IMR-90 (cell line): ENCODE results near the gene TBC1D22A. TPM values are rescaled to one million over a fixed set of nuclear protein-coding genes. Genes with fewer than 3 reads are reported as not detected.

Experiments
- ATAC-seq: fragments of 200-7000 bp; cut with Tn5 transposase; 2 replicates; pipeline ENCODE4 v1.9.1; 2020; ENCODE audit warnings: low read depth, mild to moderate bottlenecking, moderate library complexity
- BruUV-seq: library from RNA; stranded (reverse); fragments of 400-500 nt; replicated peaks from 2 replicates; lab custom pipeline; 2021; lab: Mats Ljungman, UMichigan
- CTCF ChIA-PET: fragments of 300-600 bp; formaldehyde crosslinking; extraction: SDS; loops from one replicate; lab custom pipeline; 2021; ENCODE audit warnings: antibody characterized with exemption; lab: Yijun Ruan, JAX
- POLR2A ChIA-PET: fragments of 300-600 bp; sonication (Branson Sonifier 250); formaldehyde crosslinking; loops from one replicate; lab custom pipeline; 2022; ENCODE audit warnings: antibody characterized with exemption; ENCODE audit not compliant: unreplicated experiment; lab: Charles Lee
- DNase-seq: peaks from one replicate; pipeline ENCODE4 v3.0.0; 2013
- H2AFZ ChIP-seq: replicated peaks from 2 replicates; pipeline ENCODE3; 2013; ENCODE audit warnings: low read length, mild to moderate bottlenecking; ENCODE audit not compliant: poor library complexity
- H2AK5ac ChIP-seq: 2 replicates; pipeline ENCODE4 v1.6.1; 2013; ENCODE audit warnings: low read depth, low read length, inconsistent platforms
- H2AK9ac ChIP-seq: replicated peaks from 2 replicates; pipeline ENCODE3; 2013; ENCODE audit warnings: mild to moderate bottlenecking, low read depth, low read length, moderate library complexity; ENCODE audit not compliant: poor library complexity
- H2BK120ac ChIP-seq: 2 replicates; pipeline ENCODE4 v1.6.1; 2013; ENCODE audit warnings: low read depth, low read length, inconsistent platforms
- H2BK15ac ChIP-seq: 3 replicates; pipeline ENCODE4 v1.6.1; 2013; ENCODE audit warnings: low read depth, low read length, inconsistent platforms
- H2BK20ac ChIP-seq: 2 replicates; pipeline ENCODE4 v1.6.1; 2013; ENCODE audit warnings: low read depth, mild to moderate bottlenecking, inconsistent platforms, low read length, moderate library complexity
- H2BK5ac ChIP-seq: 2 replicates; pipeline ENCODE4 v1.6.1; 2013; ENCODE audit warnings: mild to moderate bottlenecking, low read depth, low read length, inconsistent platforms; ENCODE audit not compliant: poor library complexity, severe bottlenecking
- H3K14ac ChIP-seq: replicated peaks from 2 replicates; pipeline ENCODE4 v1.6.1; 2013; ENCODE audit warnings: low read depth, low read length, inconsistent platforms
- H3K18ac ChIP-seq: 2 replicates; pipeline ENCODE4 v1.6.1; 2013; ENCODE audit warnings: low read depth, low read length, control low read depth
- H3K23ac ChIP-seq: 2 replicates; pipeline ENCODE4 v1.6.1; 2013; ENCODE audit warnings: low read depth, low read length, inconsistent platforms
- H3K27ac ChIP-seq: 2 replicates; pipeline ENCODE4 v1.5.1; 2013; ENCODE audit warnings: mild to moderate bottlenecking, control low read depth, low read length; ENCODE audit not compliant: insufficient read depth
- H3K27me3 ChIP-seq: 2 replicates; pipeline ENCODE4 v1.6.1; 2013; ENCODE audit warnings: low read length; ENCODE audit not compliant: control insufficient read depth, insufficient read depth
- H3K36me3 ChIP-seq: 2 replicates; pipeline ENCODE4 v1.6.1; 2013; ENCODE audit warnings: low read length, mixed read lengths; ENCODE audit not compliant: control insufficient read depth, insufficient read depth
- H3K4ac ChIP-seq: 2 replicates; pipeline ENCODE4 v1.6.1; 2013; ENCODE audit warnings: low read depth, low read length, inconsistent platforms
- H3K4me1 ChIP-seq: 2 replicates; pipeline ENCODE4 v1.6.1; 2013; ENCODE audit warnings: low read length, mixed read lengths; ENCODE audit not compliant: control insufficient read depth, insufficient read depth
- H3K4me2 ChIP-seq: 2 replicates; pipeline ENCODE4 v1.6.1; 2013; ENCODE audit warnings: low read depth, mild to moderate bottlenecking, control low read depth, low read length, moderate library complexity
- H3K4me3 ChIP-seq: 2 replicates; pipeline ENCODE4 v1.5.1; 2013; ENCODE audit warnings: low read depth, mild to moderate bottlenecking, control low read depth, low read length, moderate library complexity; ENCODE audit not compliant: insufficient read depth
- H3K56ac ChIP-seq: 2 replicates; pipeline ENCODE4 v1.6.1; 2013; ENCODE audit warnings: low read length, inconsistent platforms; ENCODE audit not compliant: insufficient read depth; ENCODE audit errors: extremely low read depth
- H3K79me1 ChIP-seq, 2 experiments: 2 replicates each; pipeline ENCODE4 v1.6.1; 2013; ENCODE audit warnings: low read length in 2 of 2, inconsistent platforms in 1 of 2, low read depth in 1 of 2
- H3K9ac ChIP-seq: 2 replicates; pipeline ENCODE4 v1.6.1; 2013; ENCODE audit warnings: low read depth, low read length, control low read depth
- H3K9me1 ChIP-seq: 2 replicates; pipeline ENCODE4 v1.6.1; 2013; ENCODE audit warnings: low read length, inconsistent platforms; ENCODE audit not compliant: insufficient read depth
- H3K9me3 ChIP-seq: 2 replicates; pipeline ENCODE4 v1.6.1; 2013; ENCODE audit warnings: low read length; ENCODE audit not compliant: control insufficient read depth, insufficient read depth
- H4K20me1 ChIP-seq: 2 replicates; pipeline ENCODE4 v1.6.1; 2013; ENCODE audit warnings: low read length, inconsistent platforms; ENCODE audit not compliant: insufficient read depth
- H4K5ac ChIP-seq: 2 replicates; pipeline ENCODE4 v1.6.1; 2013; ENCODE audit warnings: mild to moderate bottlenecking, low read depth, low read length, control low read depth
- H4K8ac ChIP-seq, 2 experiments: 2 replicates each; pipeline ENCODE4 v1.6.1; 2013; ENCODE audit warnings: low read depth in 2 of 2, low read length in 2 of 2, control low read depth in 1 of 2, inconsistent platforms in 1 of 2
- H4K91ac ChIP-seq: 2 replicates; pipeline ENCODE4 v1.6.1; 2013; ENCODE audit warnings: low read depth, low read length, inconsistent platforms; ENCODE audit not compliant: insufficient read depth
- BHLHE40 ChIP-seq: fragments of 150-350 bp; IDR thresholded peaks from 2 replicates; pipeline ENCODE4 v1.6.1; 2016; ENCODE audit warnings: mild to moderate bottlenecking, low read depth, low read length
- FOS ChIP-seq: fragments of 150-350 bp; IDR thresholded peaks from 2 replicates; pipeline ENCODE4 v1.6.1; 2016; ENCODE audit warnings: low read depth, low read length
- MAFK ChIP-seq: IDR thresholded peaks from 2 replicates; pipeline ENCODE4 v1.6.1; 2012; ENCODE audit warnings: low read depth, low read length, improper control_type of control experiment
- MXI1 ChIP-seq: IDR thresholded peaks from 2 replicates; pipeline ENCODE4 v1.6.1; 2012; ENCODE audit warnings: low read depth, mild to moderate bottlenecking, low read length, moderate library complexity, borderline replicate concordance
- POLR2A ChIP-seq: IDR thresholded peaks from 2 replicates; pipeline ENCODE4 v1.6.1; 2012; ENCODE audit warnings: mild to moderate bottlenecking, low read depth, low read length
- RAD21 ChIP-seq: IDR thresholded peaks from 2 replicates; pipeline ENCODE4 v1.6.1; 2012; ENCODE audit warnings: low read length, improper control_type of control experiment
- RCOR1 ChIP-seq: IDR thresholded peaks from 2 replicates; pipeline ENCODE4 v1.6.1; 2012; ENCODE audit warnings: mild to moderate bottlenecking, low read length, improper control_type of control experiment; ENCODE audit not compliant: insufficient replicate concordance
- RFX5 ChIP-seq: IDR thresholded peaks from 2 replicates; pipeline ENCODE4 v1.8.0; 2012; ENCODE audit warnings: low read depth, mild to moderate bottlenecking, low read length, moderate library complexity
- SMC3 ChIP-seq: fragments of 150-350 bp; IDR thresholded peaks from 2 replicates; pipeline ENCODE4 v1.6.1; 2016; ENCODE audit warnings: low read depth, mild to moderate bottlenecking, antibody characterized with exemption, low read length, moderate library complexity
- WGBS, 2 experiments: methylation state at CpG; one replicate each; pipeline versions ENCODE4 v1.1.5 to v1.1.7; 2013; ENCODE audit warnings: missing lambda C conversion rate in 2 of 2; ENCODE audit not compliant: insufficient read length in 1 of 2; ENCODE audit errors: extremely low coverage in 2 of 2; 5-methylcytosine and 5-hydroxymethylcytosine counted together
- dilution Hi-C: fragments of 300-500 bp; cut with HindIII; formaldehyde crosslinking; loops from one replicate; pipeline ENCODE4 v1.14.3; 2018; ENCODE audit warnings: low sequenced_read_pairs; ENCODE audit not compliant: unreplicated experiment
- in situ Hi-C: fragments of 300-500 bp; cut with MboI; formaldehyde crosslinking; loops from 3 replicates; pipeline ENCODE4 v1.14.3; 2019; ENCODE audit warnings: low sequenced_read_pairs, inconsistent platforms, mixed read lengths
- intact Hi-C: fragments of 100-400 bp; cut with micrococcal nuclease; formaldehyde crosslinking; loops from 2 replicates; pipeline ENCODE4 v1.10.0; 2022
- polyA plus RNA-seq, 3 experiments: library from polyadenylated mRNA; depleted of rRNA; stranded (reverse); fragments of >200 nt; gene quantifications; 2 replicates each; pipeline ENCODE4 v1.2.3, GENCODE V29; 2012; ENCODE audit warnings: low replicate concordance in 1 of 3
- total RNA-seq: library from RNA; depleted of rRNA; stranded (reverse); fragments of >200 nt; gene quantifications from 2 replicates; pipeline ENCODE4 v1.2.3, GENCODE V29; 2012
- TF ChIP-seq, protein P1 (sequence below): conservative IDR thresholded peaks from 2 replicates; pipeline ENCODE4 v1.5.1; 2012; ENCODE audit warnings: mild to moderate bottlenecking, low read depth, low read length, improper control_type of control experiment
- TF ChIP-seq, protein P2 (sequence below): fragments of 150-350 bp; IDR thresholded peaks from 2 replicates; pipeline ENCODE4 v1.6.1; 2017; ENCODE audit warnings: mild to moderate bottlenecking, antibody characterized with exemption, low read length, low read depth
- TF ChIP-seq, protein P3 (sequence below): fragments of 150-350 bp; IDR thresholded peaks from 2 replicates; pipeline ENCODE4 v1.6.1; 2016; ENCODE audit warnings: low read depth, mild to moderate bottlenecking, low read length, moderate library complexity, borderline replicate concordance

TBC1D22A gene
- total and polyA plus RNA-seq, 2 of the 4 experiments (the other 2 are of a cell fraction) = 9.0 to 16.7 TPM

DNA sequence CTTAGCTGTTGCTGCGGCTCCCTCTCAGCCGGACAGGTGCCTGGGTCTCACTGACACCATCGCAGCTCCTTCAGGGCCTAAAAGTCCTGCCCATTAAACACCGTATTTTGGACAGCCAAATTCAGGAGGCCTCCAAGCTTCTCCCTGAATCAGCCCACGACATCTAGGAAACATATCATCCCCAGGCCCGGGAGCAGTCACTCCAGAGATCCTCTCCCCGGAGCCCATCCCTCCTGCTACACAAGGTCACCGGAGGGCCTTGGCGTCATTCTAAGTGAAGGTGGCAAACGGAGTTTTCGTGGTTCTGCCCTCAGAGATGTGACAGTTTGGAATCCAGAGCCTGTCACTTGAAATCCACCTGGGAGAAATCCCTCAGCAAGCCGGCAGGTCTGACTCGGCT lies 232.5 kb downstream of the TBC1D22A start:
- Histone ChIP-seq H2BK5ac (no peak overlapping the region), H2BK20ac (no peak overlapping the region), H3K56ac (no peak overlapping the region), H3K18ac (no peak overlapping the region), H3K9me1 (no peaks in the 10 kb centered on the region; the same call in 1 of the 2 replicates), H3K9ac (no peak overlapping the region), H3K36me3 (peaks cover 13% of the 10 kb centered on the region), H3K27me3 (no peaks in the 10 kb centered on the region), H4K5ac (no peak overlapping the region), H2AK5ac (no peak overlapping the region), H3K4me1 (no peaks in the 10 kb centered on the region), H3K14ac (no peak overlapping the region), H3K4me2 (no peak overlapping the region), H4K20me1 (no peaks in the 10 kb centered on the region), H2BK120ac (no peak overlapping the region), H3K27ac (no peak overlapping the region), H2AK9ac (no peak overlapping the region), H3K9me3 (no peaks in the 10 kb centered on the region), H2AFZ (no peak overlapping the region), H3K23ac (no peak overlapping the region), H2BK15ac (no peak overlapping the region), H4K8ac (no peak overlapping the region), H3K4ac (no peak overlapping the region), H3K79me1 (0 out of 4 replicates have a peak, but pooled peaks cover 0 to 7% of the 10 kb centered on the region in 2 experiments), H3K4me3 (no peak overlapping the region), H4K91ac (no peak overlapping the region)
- no TSS peak for BruUV-seq
- in situ Hi-C loops (no loop called here), dilution Hi-C loops (no loop called here), intact Hi-C loops (no loop called here)
- WGBS, 2 experiments = 93% methylated on average over 7 of the region's 13 CpGs; no CpG with 5 or more reads in 1 of the 2 experiments
- ATAC-seq = no peak
- CTCF ChIA-PET = no interaction called here
- TF ChIP-seq FOS = no peak
- no peak for TF ChIP-seq RCOR1
- TF ChIP-seq RAD21 = no peak
- TF ChIP-seq BHLHE40 = no peak
- no peak for TF ChIP-seq POLR2A
- TF ChIP-seq, protein P1, sequence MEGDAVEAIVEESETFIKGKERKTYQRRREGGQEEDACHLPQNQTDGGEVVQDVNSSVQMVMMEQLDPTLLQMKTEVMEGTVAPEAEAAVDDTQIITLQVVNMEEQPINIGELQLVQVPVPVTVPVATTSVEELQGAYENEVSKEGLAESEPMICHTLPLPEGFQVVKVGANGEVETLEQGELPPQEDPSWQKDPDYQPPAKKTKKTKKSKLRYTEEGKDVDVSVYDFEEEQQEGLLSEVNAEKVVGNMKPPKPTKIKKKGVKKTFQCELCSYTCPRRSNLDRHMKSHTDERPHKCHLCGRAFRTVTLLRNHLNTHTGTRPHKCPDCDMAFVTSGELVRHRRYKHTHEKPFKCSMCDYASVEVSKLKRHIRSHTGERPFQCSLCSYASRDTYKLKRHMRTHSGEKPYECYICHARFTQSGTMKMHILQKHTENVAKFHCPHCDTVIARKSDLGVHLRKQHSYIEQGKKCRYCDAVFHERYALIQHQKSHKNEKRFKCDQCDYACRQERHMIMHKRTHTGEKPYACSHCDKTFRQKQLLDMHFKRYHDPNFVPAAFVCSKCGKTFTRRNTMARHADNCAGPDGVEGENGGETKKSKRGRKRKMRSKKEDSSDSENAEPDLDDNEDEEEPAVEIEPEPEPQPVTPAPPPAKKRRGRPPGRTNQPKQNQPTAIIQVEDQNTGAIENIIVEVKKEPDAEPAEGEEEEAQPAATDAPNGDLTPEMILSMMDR = no peak
- no peak for TF ChIP-seq SMC3
- no peak for TF ChIP-seq RFX5
- no peak for TF ChIP-seq MXI1
- no peak for TF ChIP-seq MAFK
- TF ChIP-seq, protein P2, sequence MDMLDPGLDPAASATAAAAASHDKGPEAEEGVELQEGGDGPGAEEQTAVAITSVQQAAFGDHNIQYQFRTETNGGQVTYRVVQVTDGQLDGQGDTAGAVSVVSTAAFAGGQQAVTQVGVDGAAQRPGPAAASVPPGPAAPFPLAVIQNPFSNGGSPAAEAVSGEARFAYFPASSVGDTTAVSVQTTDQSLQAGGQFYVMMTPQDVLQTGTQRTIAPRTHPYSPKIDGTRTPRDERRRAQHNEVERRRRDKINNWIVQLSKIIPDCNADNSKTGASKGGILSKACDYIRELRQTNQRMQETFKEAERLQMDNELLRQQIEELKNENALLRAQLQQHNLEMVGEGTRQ = no peak
- TF ChIP-seq, protein P3, sequence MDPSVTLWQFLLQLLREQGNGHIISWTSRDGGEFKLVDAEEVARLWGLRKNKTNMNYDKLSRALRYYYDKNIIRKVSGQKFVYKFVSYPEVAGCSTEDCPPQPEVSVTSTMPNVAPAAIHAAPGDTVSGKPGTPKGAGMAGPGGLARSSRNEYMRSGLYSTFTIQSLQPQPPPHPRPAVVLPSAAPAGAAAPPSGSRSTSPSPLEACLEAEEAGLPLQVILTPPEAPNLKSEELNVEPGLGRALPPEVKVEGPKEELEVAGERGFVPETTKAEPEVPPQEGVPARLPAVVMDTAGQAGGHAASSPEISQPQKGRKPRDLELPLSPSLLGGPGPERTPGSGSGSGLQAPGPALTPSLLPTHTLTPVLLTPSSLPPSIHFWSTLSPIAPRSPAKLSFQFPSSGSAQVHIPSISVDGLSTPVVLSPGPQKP = no peak
- POLR2A ChIA-PET = no interaction called here
- DNase-seq = no peak
